ENCODE measurements around the gene GALNT10. TPM values are rescaled to one million over a fixed set of nuclear protein-coding genes. Genes with fewer than 3 reads are reported as not detected.

Gene GALNT10
- total RNA-seq, 1 experiment from 2014 or later = 27.8 TPM

DNA sequence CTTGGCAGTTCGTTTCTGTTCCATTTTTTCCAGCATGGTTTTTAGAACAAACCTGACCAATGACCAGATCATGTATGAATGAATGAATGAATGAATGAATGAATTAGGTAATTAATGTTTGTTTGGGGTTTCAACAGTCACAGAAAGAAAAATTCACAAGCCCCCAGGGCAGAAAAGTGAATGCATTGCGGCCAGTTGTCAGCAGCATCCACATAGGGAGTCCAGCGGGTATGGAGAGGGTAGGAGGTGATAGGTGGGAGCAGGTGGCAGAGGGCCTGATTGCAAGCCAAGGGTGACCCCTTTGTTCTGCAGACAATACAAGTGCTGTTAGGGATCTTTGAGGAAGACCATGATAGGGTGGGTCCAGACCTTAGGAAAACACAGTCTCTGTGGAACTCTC, 205.6 kb downstream of the GALNT10 start:
- DNase-seq (ENCODE audit: low read depth, low spot score) = no peak
- ChIA-PET POLR2A (no interaction called here), CTCF (no interaction called here), RAD21 (ENCODE audit: low non-redundant PET in 1 of 2, low total read pairs in 2 of 2, uncharacterized antibody in 2 of 2, unreplicated experiment in 2 of 2) (no interaction called here)
- no peaks in the 10 kb centered on the region for H3K36me3 ChIP-seq (ENCODE audit: control insufficient read depth in 1 of 2, insufficient read depth in 2 of 2, low read length in 2 of 2)
- no peaks in the 10 kb centered on the region for H3K9me2 ChIP-seq (ENCODE audit: insufficient read depth)
- ATAC-seq = no peak
- no peak overlapping the region for H3K4me2 ChIP-seq (ENCODE audit: low read length)
- H3K9ac ChIP-seq (ENCODE audit: low read length) = no peak overlapping the region
- BruUV-seq (replicated peaks) = no TSS peak
- intact Hi-C loops (cut with micrococcal nuclease) = no loop called here
- no peaks in the 10 kb centered on the region for H3K27me3 ChIP-seq (ENCODE audit: insufficient read depth, low read length)
- TF ChIP-seq CEBPB (IDR thresholded peaks at IDR 0.05; ENCODE audit: low read depth) (no peak), ZNF274 (IDR thresholded peaks at IDR 0.05; ENCODE audit: low read depth, low read length) (no peak), EGR1 (IDR thresholded peaks at IDR 0.05; ENCODE audit: low read depth) (no peak), POLR2A (IDR thresholded peaks at IDR 0.05; ENCODE audit: borderline replicate concordance, extremely low read depth, insufficient read depth, insufficient read length) (no peak), RAD21 (IDR thresholded peaks at IDR 0.05; ENCODE audit: low read depth) (no peak), EZH2 (IDR thresholded peaks at IDR 0.05) (no peak), FOSL1 (IDR thresholded peaks at IDR 0.05; ENCODE audit: low read depth) (no peak), ZFX (IDR thresholded peaks at IDR 0.05) (no peak), CBX3 (IDR thresholded peaks at IDR 0.05; ENCODE audit: low read depth) (no peak), SRF (IDR thresholded peaks at IDR 0.05; ENCODE audit: low read depth) (no peak), EZH2phosphoT487 (IDR thresholded peaks at IDR 0.05; ENCODE audit: borderline replicate concordance) (no peak), SP1 (IDR thresholded peaks at IDR 0.05; ENCODE audit: low read depth) (no peak), JUND (IDR thresholded peaks at IDR 0.05) (no peak)
- TF ChIP-seq, protein P1, sequence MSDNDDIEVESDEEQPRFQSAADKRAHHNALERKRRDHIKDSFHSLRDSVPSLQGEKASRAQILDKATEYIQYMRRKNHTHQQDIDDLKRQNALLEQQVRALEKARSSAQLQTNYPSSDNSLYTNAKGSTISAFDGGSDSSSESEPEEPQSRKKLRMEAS (IDR thresholded peaks at IDR 0.05) = no peak
- TF ChIP-seq, protein P2, sequence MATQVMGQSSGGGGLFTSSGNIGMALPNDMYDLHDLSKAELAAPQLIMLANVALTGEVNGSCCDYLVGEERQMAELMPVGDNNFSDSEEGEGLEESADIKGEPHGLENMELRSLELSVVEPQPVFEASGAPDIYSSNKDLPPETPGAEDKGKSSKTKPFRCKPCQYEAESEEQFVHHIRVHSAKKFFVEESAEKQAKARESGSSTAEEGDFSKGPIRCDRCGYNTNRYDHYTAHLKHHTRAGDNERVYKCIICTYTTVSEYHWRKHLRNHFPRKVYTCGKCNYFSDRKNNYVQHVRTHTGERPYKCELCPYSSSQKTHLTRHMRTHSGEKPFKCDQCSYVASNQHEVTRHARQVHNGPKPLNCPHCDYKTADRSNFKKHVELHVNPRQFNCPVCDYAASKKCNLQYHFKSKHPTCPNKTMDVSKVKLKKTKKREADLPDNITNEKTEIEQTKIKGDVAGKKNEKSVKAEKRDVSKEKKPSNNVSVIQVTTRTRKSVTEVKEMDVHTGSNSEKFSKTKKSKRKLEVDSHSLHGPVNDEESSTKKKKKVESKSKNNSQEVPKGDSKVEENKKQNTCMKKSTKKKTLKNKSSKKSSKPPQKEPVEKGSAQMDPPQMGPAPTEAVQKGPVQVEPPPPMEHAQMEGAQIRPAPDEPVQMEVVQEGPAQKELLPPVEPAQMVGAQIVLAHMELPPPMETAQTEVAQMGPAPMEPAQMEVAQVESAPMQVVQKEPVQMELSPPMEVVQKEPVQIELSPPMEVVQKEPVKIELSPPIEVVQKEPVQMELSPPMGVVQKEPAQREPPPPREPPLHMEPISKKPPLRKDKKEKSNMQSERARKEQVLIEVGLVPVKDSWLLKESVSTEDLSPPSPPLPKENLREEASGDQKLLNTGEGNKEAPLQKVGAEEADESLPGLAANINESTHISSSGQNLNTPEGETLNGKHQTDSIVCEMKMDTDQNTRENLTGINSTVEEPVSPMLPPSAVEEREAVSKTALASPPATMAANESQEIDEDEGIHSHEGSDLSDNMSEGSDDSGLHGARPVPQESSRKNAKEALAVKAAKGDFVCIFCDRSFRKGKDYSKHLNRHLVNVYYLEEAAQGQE (IDR thresholded peaks at IDR 0.05; ENCODE audit: low read depth) = no peak
- TF ChIP-seq, protein P3, sequence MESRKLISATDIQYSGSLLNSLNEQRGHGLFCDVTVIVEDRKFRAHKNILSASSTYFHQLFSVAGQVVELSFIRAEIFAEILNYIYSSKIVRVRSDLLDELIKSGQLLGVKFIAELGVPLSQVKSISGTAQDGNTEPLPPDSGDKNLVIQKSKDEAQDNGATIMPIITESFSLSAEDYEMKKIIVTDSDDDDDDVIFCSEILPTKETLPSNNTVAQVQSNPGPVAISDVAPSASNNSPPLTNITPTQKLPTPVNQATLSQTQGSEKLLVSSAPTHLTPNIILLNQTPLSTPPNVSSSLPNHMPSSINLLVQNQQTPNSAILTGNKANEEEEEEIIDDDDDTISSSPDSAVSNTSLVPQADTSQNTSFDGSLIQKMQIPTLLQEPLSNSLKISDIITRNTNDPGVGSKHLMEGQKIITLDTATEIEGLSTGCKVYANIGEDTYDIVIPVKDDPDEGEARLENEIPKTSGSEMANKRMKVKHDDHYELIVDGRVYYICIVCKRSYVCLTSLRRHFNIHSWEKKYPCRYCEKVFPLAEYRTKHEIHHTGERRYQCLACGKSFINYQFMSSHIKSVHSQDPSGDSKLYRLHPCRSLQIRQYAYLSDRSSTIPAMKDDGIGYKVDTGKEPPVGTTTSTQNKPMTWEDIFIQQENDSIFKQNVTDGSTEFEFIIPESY (IDR thresholded peaks at IDR 0.05; ENCODE audit: extremely low read depth, insufficient replicate concordance, low read length) = no peak
- H3K4me1 ChIP-seq (ENCODE audit: control insufficient read depth in 1 of 2, insufficient read depth in 2 of 2, low read length in 2 of 2) = peaks cover 12 to 21% of the 10 kb centered on the region in 2 experiments; a peak in 3 of 4 replicates
- H3K27ac ChIP-seq (ENCODE audit: low read depth, low read length) = no peak overlapping the region
- no peaks in the 10 kb centered on the region for H3K79me2 ChIP-seq (ENCODE audit: insufficient read depth, low read length)
- H3K9me3 ChIP-seq (ENCODE audit: control insufficient read depth in 1 of 2, insufficient read depth in 1 of 2, low read depth in 1 of 2, low read length in 2 of 2) = no peaks in the 10 kb centered on the region
- no peak overlapping the region for H3K4me3 ChIP-seq (replicated peaks in 1 of 2; ENCODE audit: low read depth in 1 of 2, low read length in 2 of 2)
- no peak overlapping the region for H2AFZ ChIP-seq (ENCODE audit: low read depth, low read length, poor library complexity, severe bottlenecking)
- no peaks in the 10 kb centered on the region for H4K20me1 ChIP-seq (ENCODE audit: insufficient read depth)

Data from HCT116 (cell line).